B cell (primary cell): ENCODE results near the gene BIRC5. TPM values are rescaled to one million over a fixed set of nuclear protein-coding genes. Genes with fewer than 3 reads are reported as not detected.

Experiments used
- ATAC-seq: fragments of 200-7000 bp; cut with Tn5 transposase; one replicate; pipeline ENCODE4 v1.10.0; 2021; ENCODE audit warnings: low read depth, mild to moderate bottlenecking, moderate number of reproducible peaks, moderate library complexity
- CTCF ChIA-PET: fragments of 350-600 bp; sonication (Branson Sonifier 250); formaldehyde crosslinking; loops from one replicate; lab custom pipeline; 2021; ENCODE audit warnings: antibody characterized with exemption, inconsistent platforms; lab: Charles Lee
- POLR2A ChIA-PET: fragments of 350-600 bp; sonication (Branson Sonifier 250); formaldehyde crosslinking; loops from one replicate; lab custom pipeline; 2021; ENCODE audit warnings: antibody characterized with exemption; lab: Charles Lee
- DNase-seq: peaks from one replicate; pipeline ENCODE4 v3.0.0; 2013
- H2AFZ ChIP-seq: 2 replicates; pipeline ENCODE4 v1.6.1; 2012; ENCODE audit warnings: mild to moderate bottlenecking, low read depth, low read length; ENCODE audit not compliant: insufficient read depth, poor library complexity, severe bottlenecking
- H3K27ac ChIP-seq, 2 donors: 1 replicate in 1 of 2; 2 replicates in 1 of 2; pipeline ENCODE4 v1.5.1; 2012 to 2013; ENCODE audit warnings: low read length in 2 of 2, mild to moderate bottlenecking in 2 of 2, moderate library complexity in 1 of 2
- H3K27me3 ChIP-seq, 4 experiments: fragments of 200-600 bp in 1 of 4; sonication (generic) in 1 of 4; replicated peaks in 1 of 4; 1 replicate in 2 of 4; 2 replicates in 2 of 4; pipeline versions ENCODE4 v1.6.1 to v1.7.0; 2013 to 2016; ENCODE audit warnings: low read length in 3 of 4, mild to moderate bottlenecking in 2 of 4, mixed read lengths in 1 of 4, moderate library complexity in 1 of 4; ENCODE audit not compliant: insufficient read depth in 4 of 4, control insufficient read depth in 3 of 4; ENCODE audit errors: control extremely low read depth in 1 of 4
- H3K36me3 ChIP-seq, 2 experiments: replicated peaks in 1 of 2; 1 replicate in 1 of 2; 2 replicates in 1 of 2; pipeline versions ENCODE4 v1.6.1 to v1.7.1; 2013; ENCODE audit warnings: low read length in 1 of 2; ENCODE audit not compliant: insufficient read depth in 2 of 2, control insufficient read depth in 1 of 2; ENCODE audit errors: control extremely low read depth in 1 of 2, extremely low read depth in 1 of 2
- H3K4me1 ChIP-seq, 2 donors: fragments of 200-600 bp in 1 of 2; sonication (generic) in 1 of 2; 1 replicate in 1 of 2; 2 replicates in 1 of 2; pipeline versions ENCODE4 v1.5.1 to v1.6.1; 2013 to 2017; ENCODE audit warnings: low read length in 2 of 2; ENCODE audit not compliant: control insufficient read depth in 2 of 2, insufficient read depth in 2 of 2
- H3K4me2 ChIP-seq: replicated peaks from 2 replicates; pipeline ENCODE3; 2012; ENCODE audit warnings: mild to moderate bottlenecking, low read depth, low read length; ENCODE audit not compliant: poor library complexity, severe bottlenecking
- H3K4me3 ChIP-seq, 5 experiments: fragments of 200-600 bp in 1 of 5; sonication (generic) in 1 of 5; 1 replicate in 3 of 5; 2 replicates in 2 of 5; pipeline versions ENCODE4 v1.5.1 to v1.7.0; 2011 to 2016; ENCODE audit warnings: low read length in 4 of 5, mild to moderate bottlenecking in 4 of 5, low read depth in 2 of 5, control low read depth in 1 of 5, moderate library complexity in 1 of 5; ENCODE audit not compliant: insufficient read depth in 1 of 5; ENCODE audit errors: control extremely low read depth in 1 of 5, extremely low read depth in 1 of 5
- H3K79me2 ChIP-seq: fragments of 200-600 bp; sonication (generic); one replicate; pipeline ENCODE4 v1.6.0; 2016; ENCODE audit warnings: low read length; ENCODE audit not compliant: control insufficient read depth, insufficient read depth
- H3K9ac ChIP-seq: fragments of 200-600 bp; sonication (generic); 2 replicates; pipeline ENCODE4 v1.6.1; 2017; ENCODE audit warnings: mild to moderate bottlenecking, low read length, moderate library complexity
- H3K9me3 ChIP-seq, 3 donors: one replicate each; pipeline versions ENCODE4 v1.6.1 to v1.7.1; 2013; ENCODE audit warnings: low read length in 2 of 3; ENCODE audit not compliant: control insufficient read depth in 2 of 3, insufficient read depth in 1 of 3; ENCODE audit errors: control extremely low read depth in 1 of 3
- H4K20me1 ChIP-seq: 2 replicates; pipeline ENCODE4 v1.6.0; 2012; ENCODE audit warnings: mild to moderate bottlenecking, low read length; ENCODE audit not compliant: insufficient read depth, control insufficient read depth, poor library complexity, severe bottlenecking
- H3K27ac Mint-ChIP-seq: one replicate; pipeline ENCODE4 v1.8.0; 2021; ENCODE audit warnings: mixed read lengths
- H3K27me3 Mint-ChIP-seq: one replicate; pipeline ENCODE4 v1.8.0; 2021; ENCODE audit warnings: mixed read lengths
- H3K4me1 Mint-ChIP-seq: one replicate; pipeline ENCODE4 v1.8.0; 2021; ENCODE audit warnings: mixed read lengths
- H3K4me3 Mint-ChIP-seq: one replicate; pipeline ENCODE4 v1.8.0; 2021; ENCODE audit warnings: mixed read lengths
- H3K9me3 Mint-ChIP-seq: one replicate; pipeline ENCODE4 v1.8.0; 2022; ENCODE audit warnings: mixed read lengths; ENCODE audit not compliant: insufficient read depth
- CTCF ChIP-seq: fragments of 200-600 bp; IDR thresholded peaks from one replicate; pipeline ENCODE4 v1.8.0; 2022; ENCODE audit warnings: antibody characterized with exemption, mild to moderate bottlenecking
- EZH2 ChIP-seq: IDR thresholded peaks from 2 replicates; pipeline ENCODE4 v1.6.1; 2012; ENCODE audit warnings: borderline replicate concordance, low read depth, mild to moderate bottlenecking, moderate library complexity, low read length; ENCODE audit not compliant: insufficient read depth, poor library complexity, severe bottlenecking
- WGBS: methylation state at CpG from one replicate; pipeline ENCODE4 v1.1.5; 2013; ENCODE audit warnings: missing lambda C conversion rate; ENCODE audit not compliant: insufficient coverage; 5-methylcytosine and 5-hydroxymethylcytosine counted together
- intact Hi-C: fragments of 100-400 bp; cut with micrococcal nuclease; formaldehyde crosslinking; loops from one replicate; pipeline ENCODE4 v1.10.0; 2022
- polyA plus RNA-seq: library from polyadenylated mRNA; depleted of rRNA; stranded (reverse); fragments of >200 nt; gene quantifications from 2 replicates; pipeline ENCODE4 v1.2.3, GENCODE V29; 2012
- total RNA-seq, 2 donors: library from RNA; stranded (reverse); fragments of 120-200 nt in 1 of 2; gene quantifications; 1 replicate in 1 of 2; 2 replicates in 1 of 2; pipeline versions ENCODE4 v1.2.3 to v1.2.4, GENCODE V29; 2013 to 2022

The BIRC5 gene
- total and polyA plus RNA-seq, 2 donors (not counting 1 experiment from before 2014, with no cell fraction given): 0.33 to 0.84 TPM

GRCh38 chr17:78230996-78231935, 17.2 kb downstream of the BIRC5 start, which contains the start of gene TMEM235:
TSS of gene TMEM235 (plus strand) at chr17:78231631. CDS start at chr17:78232024, 393 bp downstream.
- TF ChIP-seq EZH2: no peak
- Histone ChIP-seq H3K79me2 (no peaks in the 10 kb centered on the region), H4K20me1 (no peaks in the 10 kb centered on the region), H3K4me3 (no peak within 1 kb of the TSS), H3K9ac (no peak within 1 kb of the TSS), H3K9me3 (peaks cover 0 to 17% (median 0%) of the 10 kb centered on the region in 3 donors), H3K36me3 (no peaks in the 10 kb centered on the region), H2AFZ (no peak within 1 kb of the TSS), H3K27ac (no peak within 1 kb of the TSS), H3K4me2 (peak within 1 kb of the TSS; percentile 61), H3K27me3 (peaks cover 0 to 64% (median 25%) of the 10 kb centered on the region in 4 experiments), H3K4me1 (peaks cover 22 to 25% of the 10 kb centered on the region in 2 donors)
- ChIA-PET CTCF (interaction anchor here (0.6 kb wide), 1 partner anchor 190 kb away, joined by 3 read pairs; no protein-coding TSS in a partner anchor), POLR2A (interaction anchor here (0.7 kb wide), 1 partner anchor 17 kb away, joined by 3 read pairs; no protein-coding TSS in a partner anchor)
- Mint-ChIP-seq H3K4me1 (peaks cover 15% of the 10 kb centered on the region), H3K27me3 (peaks cover 21% of the 10 kb centered on the region), H3K9me3 (no peaks in the 10 kb centered on the region), H3K4me3 (peak within 1 kb of the TSS; percentile 37), H3K27ac (no peak within 1 kb of the TSS)
- DNase-seq (peak; percentile 17), ATAC-seq (no peak)
- intact Hi-C loops: no loop called here
- WGBS: 34% methylated on average over 47 of the region's 52 CpGs

- 7% methylated on average over 44 of the region's 55 CpGs for WGBS
- peaks cover 21% of the 10 kb centered on the region for H3K27me3 Mint-ChIP-seq
- Histone ChIP-seq H4K20me1 (no peaks in the 10 kb centered on the region), H3K4me3 (no peak overlapping the region), H3K36me3 (no peaks in the 10 kb centered on the region), H3K4me2 (peak overlapping the region; percentile 61), H3K9ac (no peak overlapping the region), H2AFZ (no peak overlapping the region), H3K79me2 (no peaks in the 10 kb centered on the region), H3K27me3 (peaks cover 0 to 54% (median 24%) of the 10 kb centered on the region in 4 experiments), H3K4me1 (peaks cover 14 to 24% of the 10 kb centered on the region in 2 donors), H3K27ac (no peak overlapping the region), H3K9me3 (peaks cover 0 to 16% (median 0%) of the 10 kb centered on the region in 3 donors)
- peak overlapping the region; percentile 29 for H3K4me3 Mint-ChIP-seq
- ChIA-PET CTCF (interaction anchor here (0.6 kb wide), 1 partner anchor 189 kb away, joined by 3 read pairs; no protein-coding TSS in a partner anchor), POLR2A (interaction anchor here (0.6 to 0.7 kb wide), 2 partner anchors 16 to 31 kb away, joined by 3 to 4 read pairs; no protein-coding TSS in a partner anchor)
- peaks cover 15% of the 10 kb centered on the region for H3K4me1 Mint-ChIP-seq
- intact Hi-C loops: no loop called here
- no peak overlapping the region for H3K27ac Mint-ChIP-seq
- peak; percentile 56 for ATAC-seq
- DNase-seq: peak; percentile 35
- no peaks in the 10 kb centered on the region for H3K9me3 Mint-ChIP-seq
- TF ChIP-seq CTCF: no peak
- no peak for TF ChIP-seq EZH2
Observed at GRCh38 chr17:78231991-78232858, 18.2 kb downstream of the BIRC5 start.
